Hypothalamus (tissue), 51 donors: Measurements from ENCODE around the gene PCDHA2.
"Not testable (repeated sequence)": the region's sequence is repeated elsewhere in the genome, so short reads cannot be mapped to it uniquely, and the experiment has no call there.

ENCODE experiments used
- DNase-seq, 51 donors: peaks; one replicate each; lab custom pipeline; 2025; lab: John Stamatoyannopoulos, UW

PCDHA2 gene

GRCh38 chr5:140808241-140808888, 13.7 kb downstream of the PCDHA2 start:
- not testable (repeated sequence) for DNase-seq

GRCh38 chr5:140808889-140809291, 14.2 kb downstream of the PCDHA2 start:
- no peak for DNase-seq

GRCh38 chr5:140821375-140822280, 27.0 kb downstream of the PCDHA2 start, which contains the start of gene PCDHA5:
Gene PCDHA5, plus strand, starts transcription at chr5:140821613.
- DNase-seq, result peak in 7 of 51 donors; percentile 4 to 44 (median 23)

- no peak for DNase-seq
Measured at GRCh38 chr5:140822281-140822629, 27.6 kb downstream of the PCDHA2 start.

GRCh38 chr5:140822969-140823368, 28.3 kb downstream of the PCDHA2 start:
- not testable (repeated sequence) for DNase-seq

- no peak for DNase-seq
Measured at GRCh38 chr5:140823475-140823874, 28.8 kb downstream of the PCDHA2 start.

- peak in 1 of 51 donors; percentile 5 for DNase-seq
Measured at GRCh38 chr5:140827704-140828361, 33.2 kb downstream of the PCDHA2 start, which contains the start of gene PCDHA6. Gene PCDHA6, plus strand, starts transcription at chr5:140827960. Its CDS starts 132 bp downstream, at chr5:140828092.

GRCh38 chr5:140828362-140828737, 33.7 kb downstream of the PCDHA2 start:
- DNase-seq, result no peak

- DNase-seq, result not testable (repeated sequence)
Measured at GRCh38 chr5:140829511-140830501, 35.2 kb downstream of the PCDHA2 start.

GRCh38 chr5:140833993-140834392, 39.3 kb downstream of the PCDHA2 start, which contains the start of gene PCDHA7:
Gene PCDHA7, plus strand, starts transcription at chr5:140834269. Its CDS starts 115 bp downstream, at chr5:140834384.
- peak in 1 of 51 donors; percentile 36 for DNase-seq

- DNase-seq, result peak in 1 of 51 donors; percentile 21
Measured at GRCh38 chr5:140834439-140835008, 39.9 kb downstream of the PCDHA2 start.

- DNase-seq, result no peak
Measured at GRCh38 chr5:140835622-140836510, 41.2 kb downstream of the PCDHA2 start.

- DNase-seq, result peak in 5 of 51 donors; percentile 19 to 48 (median 35)
Measured at GRCh38 chr5:140840978-140841962, 46.6 kb downstream of the PCDHA2 start, which contains the start of gene PCDHA8. Gene PCDHA8, plus strand, starts transcription at chr5:140841187. Its CDS starts 135 bp downstream, at chr5:140841322.

- no peak for DNase-seq
Measured at GRCh38 chr5:140842798-140843733, 48.4 kb downstream of the PCDHA2 start.
